HL-60/S4 (cell line): ENCODE results near the gene LRRC34.

ENCODE experiments used
- in situ Hi-C: fragments of 300-500 bp; cut with MboI; formaldehyde crosslinking; loops from 2 replicates; pipeline ENCODE4 v1.14.3; 2022; ENCODE audit warnings: low sequenced_read_pairs

The LRRC34 gene

DNA sequence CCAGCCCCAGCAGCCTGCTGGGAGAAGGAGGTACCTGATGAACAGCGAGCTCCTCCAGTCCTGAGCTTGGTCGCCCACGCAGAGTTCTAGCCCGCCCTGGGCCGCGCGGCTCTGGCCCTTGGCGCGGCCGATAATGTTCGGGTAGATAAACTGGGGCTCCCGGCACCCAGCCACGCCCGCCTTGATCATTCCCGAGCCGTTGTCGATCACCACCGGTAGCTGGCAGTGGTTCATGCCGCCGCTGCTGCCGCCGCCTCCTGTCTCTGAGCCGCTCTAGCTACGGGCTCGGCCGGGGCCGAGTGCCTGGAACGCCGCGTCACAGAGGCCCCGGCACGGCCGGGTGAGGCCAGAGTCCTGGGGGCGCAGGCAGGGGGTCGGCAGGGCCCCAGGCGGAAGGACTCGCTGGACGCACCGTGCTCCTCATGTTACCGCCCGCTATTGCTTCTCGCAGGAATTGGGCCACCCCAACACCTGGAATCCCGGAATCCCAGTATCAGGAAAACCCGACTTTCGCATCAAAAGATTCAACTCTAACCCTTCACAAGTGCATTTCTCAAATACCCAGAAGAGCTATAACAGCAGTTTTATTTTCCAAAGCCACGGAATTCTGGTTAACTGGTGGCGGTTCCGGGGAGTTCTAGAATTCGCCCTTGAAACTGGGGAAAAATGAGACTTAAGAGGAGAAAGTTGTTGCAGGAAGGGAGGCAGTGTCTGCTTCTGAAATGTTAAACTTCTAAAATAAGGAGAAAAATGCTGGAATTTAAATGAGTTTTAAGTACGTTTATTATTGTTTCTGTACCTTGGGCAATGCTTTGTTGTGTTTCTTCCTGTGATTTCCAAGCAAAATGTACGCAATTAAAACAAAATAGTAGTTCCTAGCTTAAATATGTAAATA is 43.2 kb downstream of the LRRC34 start, which contains the start of gene ACTRT3:
ACTRT3 (minus strand) TSS at position 275 of the 895 bp plus-strand sequence; CDS start at position 234, 41 bp downstream.
- in situ Hi-C loops: no loop called here

DNA sequence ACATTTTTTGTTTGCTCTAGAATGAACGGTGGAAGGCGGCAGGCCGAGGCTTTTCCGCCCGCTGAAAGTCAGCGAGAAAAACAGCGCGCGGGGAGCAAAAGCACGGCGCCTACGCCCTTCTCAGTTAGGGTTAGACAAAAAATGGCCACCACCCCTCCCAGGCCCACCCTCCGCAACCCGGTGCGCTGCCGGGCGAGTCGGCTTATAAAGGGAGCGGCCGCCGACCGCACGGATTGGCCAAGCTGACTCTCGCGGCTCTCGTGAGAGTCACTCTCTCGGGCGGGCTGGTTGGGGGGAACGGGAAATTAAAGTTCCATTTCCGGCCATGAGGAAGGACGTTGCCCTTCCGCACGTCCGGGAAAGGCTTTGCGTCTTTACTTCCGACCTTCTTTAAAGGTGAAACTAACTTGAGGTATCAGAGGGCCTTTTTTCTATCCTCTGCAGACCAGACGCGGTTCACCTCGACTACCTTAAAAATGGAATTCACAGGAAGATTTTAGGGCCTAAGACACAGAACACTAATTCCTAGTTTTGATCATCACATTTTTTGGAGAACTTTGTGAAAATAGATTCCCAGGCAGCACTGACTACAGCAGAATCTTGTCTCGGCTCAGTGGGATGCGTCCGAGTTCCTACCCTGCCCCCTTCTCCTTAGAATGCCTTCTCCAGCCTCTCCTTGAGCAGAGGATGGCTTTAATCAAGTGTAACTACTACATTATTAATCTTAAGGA is 47.7 kb downstream of the LRRC34 start, which contains the start of gene TERC:
TERC (minus strand) TSS at position 179 of the 731 bp plus-strand sequence.
- in situ Hi-C loops: no loop called here

GRCh38 chr3:169764312-169764881 is 48.3 kb downstream of the LRRC34 start:
- in situ Hi-C loops: no loop called here

- in situ Hi-C loops: no loop called here
Observed at GRCh38 chr3:169760479-169760878, 52.2 kb downstream of the LRRC34 start.

DNA sequence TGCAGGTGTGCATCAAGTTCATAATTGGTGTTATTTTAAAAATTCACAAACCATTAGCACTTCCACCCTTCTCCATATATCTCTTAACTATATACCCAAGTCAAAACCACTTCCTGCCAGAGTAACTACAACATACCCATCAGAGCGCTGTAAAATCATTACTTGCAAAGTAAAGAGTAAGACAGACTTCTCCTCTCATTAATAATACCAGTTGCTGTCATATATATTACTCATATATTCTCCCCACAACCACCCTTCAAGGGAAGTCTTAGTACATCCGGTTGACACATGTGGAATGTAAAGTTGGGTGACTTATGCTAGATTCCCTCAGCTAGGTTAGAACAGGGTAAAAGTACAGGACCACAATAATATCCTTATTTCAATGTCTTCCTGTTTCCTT is 53.4 kb downstream of the LRRC34 start:
- in situ Hi-C loops: no loop called here

DNA sequence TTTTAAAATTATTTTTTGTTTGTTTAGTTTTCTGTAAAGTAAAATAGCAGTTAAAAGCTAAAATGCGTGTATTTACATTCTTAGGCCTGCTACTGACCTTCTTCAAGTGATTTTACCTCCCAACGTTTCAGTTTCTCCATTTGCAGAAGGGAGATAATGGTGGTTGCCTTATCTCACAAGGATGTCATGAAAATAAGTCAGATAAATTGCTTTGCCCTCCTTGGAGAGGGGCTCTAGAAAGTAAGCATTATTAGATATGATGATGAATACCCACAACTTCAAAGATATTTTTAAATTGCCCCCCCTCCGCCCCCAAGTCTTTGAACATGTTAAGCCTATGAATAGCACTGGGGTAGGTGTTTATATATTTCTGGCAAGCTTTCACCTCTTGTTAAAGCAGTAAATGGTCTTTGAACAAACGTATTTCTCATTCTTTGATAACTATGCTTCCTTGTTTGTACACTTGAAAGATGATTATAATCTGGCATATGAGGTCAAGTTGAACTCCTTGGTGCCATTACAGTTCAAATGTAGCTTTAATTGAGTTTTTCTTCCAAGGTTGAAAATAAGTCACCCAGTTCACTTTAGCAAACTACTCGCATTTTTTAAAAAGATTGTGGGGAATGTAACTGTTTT is 54.2 kb downstream of the LRRC34 start:
- in situ Hi-C loops: no loop called here

- in situ Hi-C loops: no loop called here
Observed at GRCh38 chr3:169755488-169755887, 57.2 kb downstream of the LRRC34 start.

DNA sequence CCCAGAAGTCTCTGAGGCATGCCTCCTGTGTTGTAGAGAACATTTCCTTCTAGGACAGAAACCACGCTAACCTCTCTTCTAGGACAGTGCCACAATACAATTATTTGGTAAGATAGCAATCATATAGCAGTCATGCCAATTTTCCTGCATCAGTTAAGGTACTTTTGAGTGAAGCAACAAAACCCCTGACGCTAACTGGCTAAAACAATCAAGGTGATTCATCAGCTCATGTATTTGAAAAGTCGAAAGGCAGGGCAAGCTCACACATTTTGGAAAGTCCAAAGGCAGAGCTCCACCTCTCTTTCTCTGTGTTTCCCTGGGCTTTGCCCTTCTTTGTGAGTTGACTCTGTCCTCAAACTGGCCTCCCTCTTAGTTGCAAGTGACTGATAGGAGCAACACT is 58.0 kb downstream of the LRRC34 start:
- in situ Hi-C loops: no loop called here

- in situ Hi-C loops: no loop called here
Observed at GRCh38 chr3:169751875-169752274, 60.8 kb downstream of the LRRC34 start.

- in situ Hi-C loops: no loop called here
Observed at GRCh38 chr3:169750665-169751064, 62.0 kb downstream of the LRRC34 start.

DNA sequence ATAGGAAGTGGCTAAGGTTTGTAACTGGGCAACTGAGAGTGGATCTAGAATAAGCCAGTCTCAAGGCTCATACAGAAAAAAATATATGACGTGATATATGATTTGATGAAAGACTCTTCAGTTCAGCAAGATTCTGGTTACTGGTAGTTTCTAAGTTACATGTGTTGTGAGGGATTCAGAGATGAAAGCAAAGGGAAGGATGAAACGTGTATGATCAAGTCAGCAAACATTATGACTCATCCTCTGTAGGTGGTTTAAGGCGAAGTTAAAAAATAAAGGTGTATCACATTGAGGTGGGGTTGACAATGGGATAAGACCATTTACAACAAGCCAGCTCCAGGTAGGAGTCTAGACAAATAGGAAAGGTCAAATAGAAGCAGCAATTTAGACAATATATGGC is 64.0 kb downstream of the LRRC34 start:
- in situ Hi-C loops: no loop called here

DNA sequence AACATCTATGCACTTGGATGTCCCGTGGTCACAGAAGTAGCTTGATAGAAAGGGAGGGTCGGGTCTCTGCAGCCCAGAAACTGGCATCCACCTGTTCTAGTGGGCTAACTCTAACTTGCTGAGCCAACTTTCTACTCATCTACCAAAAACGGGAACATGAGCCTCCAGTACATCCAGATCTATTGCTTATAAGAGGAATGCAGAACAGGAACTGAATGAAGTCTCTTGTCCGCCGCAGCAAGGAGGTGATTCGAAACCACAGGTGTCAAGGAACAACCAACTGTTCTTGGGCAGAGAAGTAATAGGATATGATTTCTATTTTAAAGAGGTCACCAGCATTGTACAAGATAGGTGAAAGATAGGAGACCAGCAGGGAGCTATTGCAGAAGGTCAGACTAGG is 65.8 kb downstream of the LRRC34 start:
- in situ Hi-C loops: no loop called here

DNA sequence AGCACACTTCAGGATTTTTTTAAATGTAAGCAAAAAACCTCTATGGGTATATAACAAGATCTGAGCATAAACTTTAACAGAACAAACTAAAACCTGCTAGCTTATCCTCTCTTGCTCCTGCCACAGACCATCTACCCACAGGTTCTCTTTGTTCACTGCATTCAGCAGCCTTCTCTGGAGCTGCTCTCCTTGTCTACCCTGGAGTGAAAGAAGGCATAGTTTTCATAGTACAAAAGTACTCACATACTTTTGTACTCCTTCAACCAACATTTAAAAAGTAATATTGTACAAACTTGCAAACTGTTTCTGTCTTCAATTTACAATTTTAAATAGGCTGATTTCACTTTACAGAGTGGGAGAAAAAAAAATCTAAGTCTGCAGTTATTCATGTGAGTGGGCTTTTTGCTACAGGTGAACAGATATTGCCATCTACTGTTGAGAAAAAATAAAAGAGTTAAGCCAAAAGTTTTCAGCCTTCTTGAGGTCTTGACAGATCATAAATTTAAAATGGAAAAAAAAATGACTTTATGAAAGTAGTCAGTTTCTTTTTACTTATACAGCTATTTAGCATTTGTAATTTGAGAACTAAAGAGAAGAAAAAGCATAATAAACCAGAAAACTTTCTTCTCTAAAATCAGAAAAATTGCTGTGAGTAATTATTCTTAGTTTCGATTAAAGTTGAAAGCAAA is 68.2 kb downstream of the LRRC34 start:
- in situ Hi-C loops: no loop called here
